Spleen (tissue), 11 donors: ENCODE measurements around the gene PLCB1. TPM values are rescaled to one million over a fixed set of nuclear protein-coding genes. Genes with fewer than 3 reads are reported as not detected.
A peak's percentile ranks its signal among the peaks of the same experiment; 100 is the strongest.

ENCODE experiments used
- DNase-seq: peaks from one replicate; pipeline ENCODE4 v3.0.0-alpha.2; 2020
- H3K27ac ChIP-seq, 8 donors: fragments of 200-600 bp; sonication (generic) in 7 of 8; 1 replicate in 4 of 8; 2 replicates in 4 of 8; pipeline versions ENCODE4 v1.5.0 to v1.8.0; 2016 to 2021; ENCODE audit warnings: inconsistent platforms in 4 of 8, mild to moderate bottlenecking in 4 of 8, moderate library complexity in 1 of 8
- H3K27me3 ChIP-seq, 7 donors: fragments of 200-600 bp; sonication (generic) in 6 of 7; replicated peaks in 1 of 7; 1 replicate in 4 of 7; 2 replicates in 3 of 7; pipeline versions ENCODE4 v1.5.0 to v1.8.0; 2016 to 2021; ENCODE audit warnings: inconsistent platforms in 3 of 7, mild to moderate bottlenecking in 1 of 7
- H3K36me3 ChIP-seq, 6 donors: fragments of 200-600 bp; sonication (generic) in 5 of 6; 1 replicate in 4 of 6; 2 replicates in 2 of 6; pipeline versions ENCODE4 v1.5.0 to v1.8.0; 2016 to 2021; ENCODE audit warnings: inconsistent platforms in 2 of 6
- H3K4me1 ChIP-seq, 6 donors: fragments of 200-600 bp; sonication (generic) in 5 of 6; 1 replicate in 3 of 6; 2 replicates in 3 of 6; pipeline versions ENCODE4 v1.5.0 to v1.8.0; 2016 to 2021; ENCODE audit warnings: inconsistent platforms in 3 of 6
- H3K4me3 ChIP-seq, 8 donors: fragments of 200-600 bp; sonication (generic) in 7 of 8; 1 replicate in 4 of 8; 2 replicates in 4 of 8; pipeline versions ENCODE4 v1.5.0 to v1.8.0; 2016 to 2021; ENCODE audit warnings: inconsistent platforms in 4 of 8, mild to moderate bottlenecking in 4 of 8, moderate library complexity in 2 of 8
- H3K9me3 ChIP-seq, 8 donors: fragments of 200-600 bp; sonication (generic) in 7 of 8; 1 replicate in 4 of 8; 2 replicates in 4 of 8; pipeline versions ENCODE4 v1.5.0 to v1.8.0; 2016 to 2021; ENCODE audit warnings: inconsistent platforms in 4 of 8
- CTCF ChIP-seq, 11 experiments: fragments of 200-600 bp in 7 of 11; fragments of 450-650 bp in 4 of 11; sonication (generic) in 4 of 11; IDR thresholded peaks in 8 of 11; conservative IDR thresholded peaks in 3 of 11; 1 replicate in 7 of 11; 2 replicates in 4 of 11; pipeline versions ENCODE4 v1.4.0 to v1.8.0; 2016 to 2021; ENCODE audit warnings: antibody characterized with exemption in 11 of 11, inconsistent platforms in 4 of 11, mild to moderate bottlenecking in 1 of 11
- POLR2A ChIP-seq, 3 donors: fragments of 450-650 bp; IDR thresholded peaks; one replicate each; pipeline ENCODE4 v1.5.1; 2017; ENCODE audit warnings: antibody characterized with exemption in 3 of 3, mild to moderate bottlenecking in 1 of 3
- POLR2AphosphoS5 ChIP-seq, 3 donors: sonication (generic); formaldehyde crosslinking; IDR thresholded peaks; one replicate each; pipeline ENCODE4 v1.5.1; 2017; ENCODE audit warnings: antibody characterized with exemption in 3 of 3
- WGBS, 5 donors: extraction: QIAGEN DNeasy Blood & Tissue Kit in 3 of 5; methylation state at CpG; one replicate each; pipeline versions ENCODE4 v1.1.5 to v1.1.7; 2013 to 2018; 5-methylcytosine and 5-hydroxymethylcytosine counted together
- intact Hi-C: fragments of 100-400 bp; cut with DNase I; formaldehyde crosslinking; loops from one replicate; pipeline ENCODE4 v1.15.0; 2023; ENCODE audit warnings: low total_unique reads
- polyA plus RNA-seq, 3 donors: library from polyadenylated mRNA; stranded (reverse); fragments of 200-250 nt; gene quantifications; one replicate each; pipeline ENCODE4 v1.2.1, GENCODE V29; 2013
- total RNA-seq, 7 donors: library from RNA; depleted of rRNA in 3 of 7; stranded (reverse); fragments of >200 nt in 3 of 7; fragmentation: NEBNext Ultra II Directional in 4 of 7; extraction: Animal tissue kit (Norgen Biotek cat#: 25700) in 4 of 7; gene quantifications; one replicate each; pipeline versions ENCODE4 v1.1.0 to v1.2.1, GENCODE V29; 2016 to 2021
- donor health status: healthy with polysubstance abuse.
- donor health status: DM: no; HTN: no; CAD: no; lungs with moderate emphysema.
- donor health status: DM: no; HTN: no; CAD: no.
- donor health status: Bipolar disorder and iron deficiency.
- donor health status: healthy.
- donor health status: DM: no; HTN: no; CAD: no.
- donor health status: DM: yes; HTN: yes; CAD: no.

PLCB1 gene
- total and polyA plus RNA-seq, 10 donors, result 1.0 to 33.7 (median 16.2) TPM

- WGBS, 5 donors, result 81 to 95% (median 87%) methylated on average over 2 of the region's 2 CpGs
- Histone ChIP-seq H3K27me3 (no peaks in the 10 kb centered on the region), H3K36me3 (no peaks in the 10 kb centered on the region), H3K4me3 (no peak overlapping the region), H3K27ac (no peak overlapping the region), H3K4me1 (peaks cover 0 to 12% (median 0%) of the 10 kb centered on the region in 6 donors), H3K9me3 (no peaks in the 10 kb centered on the region)
- intact Hi-C loops, result no loop called here
- TF ChIP-seq POLR2AphosphoS5 (IDR thresholded peaks at IDR 0.05) (no peak), CTCF (IDR thresholded peaks at IDR 0.05 in 8 of 11, conservative IDR thresholded peaks at IDR 0.05 in 3 of 11) (no peak), POLR2A (IDR thresholded peaks at IDR 0.05) (no peak)
- DNase-seq, result no peak
Measured at GRCh38 chr20:8471465-8471864, 339.4 kb downstream of the PLCB1 start.

GRCh38 chr20:8473459-8473858 is 341.4 kb downstream of the PLCB1 start:
- no peak overlapping the region for H3K27ac ChIP-seq
- no peaks in the 10 kb centered on the region for H3K27me3 ChIP-seq
- DNase-seq, result no peak
- peaks cover 0 to 16% (median 0%) of the 10 kb centered on the region in 6 donors for H3K4me1 ChIP-seq
- no peaks in the 10 kb centered on the region for H3K9me3 ChIP-seq
- intact Hi-C loops, result no loop called here
- H3K36me3 ChIP-seq, result no peaks in the 10 kb centered on the region
- H3K4me3 ChIP-seq, result no peak overlapping the region
- WGBS, 5 donors, result 72 to 95% (median 86%) methylated on average over 1 of the region's 1 CpG
- TF ChIP-seq POLR2A (IDR thresholded peaks at IDR 0.05), result no peak

- no peak for DNase-seq
- Histone ChIP-seq H3K27me3 (no peaks in the 10 kb centered on the region), H3K9me3 (no peaks in the 10 kb centered on the region), H3K36me3 (no peaks in the 10 kb centered on the region), H3K4me1 (peaks cover 0 to 16% (median 0%) of the 10 kb centered on the region in 6 donors), H3K4me3 (no peak overlapping the region), H3K27ac (peak overlapping the region in 1 of 8 donors; percentile 81)
- TF ChIP-seq POLR2A (IDR thresholded peaks at IDR 0.05), result no peak
- no peak for TF ChIP-seq POLR2AphosphoS5 (IDR thresholded peaks at IDR 0.05)
- TF ChIP-seq CTCF (IDR thresholded peaks at IDR 0.05 in 8 of 11, conservative IDR thresholded peaks at IDR 0.05 in 3 of 11), result no peak
- intact Hi-C loops, result no loop called here
- WGBS, 5 donors, result 77 to 96% (median 88%) methylated on average over 4 of the region's 4 CpGs
Measured at GRCh38 chr20:8474027-8474668, 342.1 kb downstream of the PLCB1 start.

GRCh38 chr20:8476021-8476420 is 344.0 kb downstream of the PLCB1 start:
- WGBS, 5 donors, result 42 to 60% (median 49%) methylated on average over 2 of the region's 2 CpGs
- Histone ChIP-seq H3K27ac (peak overlapping the region in 6 of 8 donors; percentile 11 to 81 (median 58)), H3K36me3 (no peaks in the 10 kb centered on the region), H3K4me1 (peaks cover 0 to 16% (median 0%) of the 10 kb centered on the region in 6 donors), H3K4me3 (peak overlapping the region in 1 of 8 donors; percentile 7), H3K27me3 (no peaks in the 10 kb centered on the region), H3K9me3 (no peaks in the 10 kb centered on the region)
- intact Hi-C loops, result no loop called here
- TF ChIP-seq POLR2A (IDR thresholded peaks at IDR 0.05) (no peak), CTCF (IDR thresholded peaks at IDR 0.05 in 8 of 11, conservative IDR thresholded peaks at IDR 0.05 in 3 of 11) (peak in 1 of 11 experiments; percentile 7), POLR2AphosphoS5 (IDR thresholded peaks at IDR 0.05) (peak in 1 of 3 donors; percentile 39)
- no peak for DNase-seq
